Measurements from ENCODE around the gene FBLN2.
"Not testable (repeated sequence)": the region's sequence is repeated elsewhere in the genome, so short reads cannot be mapped to it uniquely, and the experiment has no call there.

The FBLN2 gene

DNA sequence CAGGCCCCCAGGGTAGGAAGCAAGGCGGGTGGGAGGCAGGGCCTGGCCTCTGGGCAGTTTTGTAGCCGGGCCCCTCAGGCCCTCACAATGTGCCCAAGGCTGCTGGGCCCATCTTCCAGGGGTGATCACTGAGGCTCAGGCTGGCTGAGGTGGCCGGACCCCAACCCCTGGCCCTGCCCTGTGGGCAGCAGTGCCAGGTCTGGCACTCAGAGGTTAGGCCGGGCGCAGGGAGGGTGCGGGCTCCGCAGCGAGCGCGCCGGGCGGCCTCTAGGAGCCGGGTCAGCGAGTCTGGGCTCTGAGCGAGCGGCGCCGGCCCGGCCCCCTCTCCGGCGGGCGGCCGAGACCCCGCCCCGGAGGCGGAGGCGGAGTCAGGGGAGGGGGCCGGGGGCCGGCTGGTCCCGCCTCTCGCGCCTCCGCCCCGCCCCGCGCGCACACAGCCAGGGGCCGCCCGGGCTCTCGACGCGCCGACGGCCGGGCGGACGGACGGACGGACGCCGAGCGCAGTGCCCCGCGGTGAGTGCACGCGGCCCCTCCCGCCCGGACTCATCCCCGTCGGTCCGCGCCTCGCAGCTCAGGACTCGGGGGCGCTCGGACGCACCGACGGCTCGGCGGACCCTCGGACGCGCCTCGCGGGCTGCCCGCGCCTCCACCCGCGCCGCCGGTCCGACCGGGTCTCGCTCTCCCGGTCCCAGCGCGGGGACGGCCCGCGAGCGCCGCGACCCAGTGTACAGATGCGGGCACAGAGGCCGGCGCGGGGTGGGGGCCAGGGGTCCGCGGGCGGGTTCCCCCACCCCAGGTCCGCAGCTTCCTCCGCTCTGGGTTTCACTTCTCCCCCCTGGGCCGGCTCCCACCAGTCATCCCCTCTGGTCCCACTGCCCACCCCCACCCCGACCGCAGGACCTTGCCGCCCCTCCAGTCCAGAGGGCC is at the start of gene FBLN2:
Gene FBLN2, plus strand, starts transcription at position 430 of the 927 bp plus-strand sequence. CDS start 21,231 bp downstream, outside the sequence.
- H3K4me3 ChIP-seq (ENCODE audit: low read depth, low read length) = no peak within 1 kb of the TSS
- no peak for DNase-seq (ENCODE audit: low read depth)

DNA sequence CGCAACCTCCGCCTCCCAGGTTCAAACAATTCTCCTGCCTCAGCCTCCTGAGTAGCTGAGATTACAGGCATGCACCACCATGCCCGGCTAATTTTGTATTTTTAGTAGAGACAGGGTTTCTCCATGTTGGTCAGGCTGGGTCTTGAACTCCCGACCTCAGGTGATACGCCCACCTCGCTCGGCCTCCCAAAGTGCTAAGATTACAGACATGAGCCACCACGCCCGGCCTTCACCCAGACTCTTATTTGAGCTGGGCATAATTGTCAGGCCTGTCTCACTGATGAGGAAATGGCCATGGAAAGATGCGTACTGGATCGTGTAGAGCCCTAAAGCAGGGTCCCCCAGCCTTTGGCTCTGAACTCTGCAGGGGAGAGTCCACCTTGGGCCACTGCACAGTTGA is 49.7 kb upstream of the FBLN2 start:
- DNase-seq (ENCODE audit: low read depth); H3K4me3 ChIP-seq (ENCODE audit: low read depth, low read length): not testable (repeated sequence)

More for the DNA sequence above, at the start of gene FBLN2:
- TF ChIP-seq, protein P1, sequence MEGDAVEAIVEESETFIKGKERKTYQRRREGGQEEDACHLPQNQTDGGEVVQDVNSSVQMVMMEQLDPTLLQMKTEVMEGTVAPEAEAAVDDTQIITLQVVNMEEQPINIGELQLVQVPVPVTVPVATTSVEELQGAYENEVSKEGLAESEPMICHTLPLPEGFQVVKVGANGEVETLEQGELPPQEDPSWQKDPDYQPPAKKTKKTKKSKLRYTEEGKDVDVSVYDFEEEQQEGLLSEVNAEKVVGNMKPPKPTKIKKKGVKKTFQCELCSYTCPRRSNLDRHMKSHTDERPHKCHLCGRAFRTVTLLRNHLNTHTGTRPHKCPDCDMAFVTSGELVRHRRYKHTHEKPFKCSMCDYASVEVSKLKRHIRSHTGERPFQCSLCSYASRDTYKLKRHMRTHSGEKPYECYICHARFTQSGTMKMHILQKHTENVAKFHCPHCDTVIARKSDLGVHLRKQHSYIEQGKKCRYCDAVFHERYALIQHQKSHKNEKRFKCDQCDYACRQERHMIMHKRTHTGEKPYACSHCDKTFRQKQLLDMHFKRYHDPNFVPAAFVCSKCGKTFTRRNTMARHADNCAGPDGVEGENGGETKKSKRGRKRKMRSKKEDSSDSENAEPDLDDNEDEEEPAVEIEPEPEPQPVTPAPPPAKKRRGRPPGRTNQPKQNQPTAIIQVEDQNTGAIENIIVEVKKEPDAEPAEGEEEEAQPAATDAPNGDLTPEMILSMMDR (IDR thresholded peaks at IDR 0.05; ENCODE audit: low read depth, low read length) = no peak
- TF ChIP-seq POLR2A (IDR thresholded peaks at IDR 0.05; ENCODE audit: extremely low read depth, insufficient read length) (no peak), MYC (IDR thresholded peaks at IDR 0.05; ENCODE audit: low read depth, low read length) (no peak)
- TF ChIP-seq, protein P2, sequence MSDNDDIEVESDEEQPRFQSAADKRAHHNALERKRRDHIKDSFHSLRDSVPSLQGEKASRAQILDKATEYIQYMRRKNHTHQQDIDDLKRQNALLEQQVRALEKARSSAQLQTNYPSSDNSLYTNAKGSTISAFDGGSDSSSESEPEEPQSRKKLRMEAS (IDR thresholded peaks at IDR 0.05; ENCODE audit: low read depth, low read length) = no peak

DNA sequence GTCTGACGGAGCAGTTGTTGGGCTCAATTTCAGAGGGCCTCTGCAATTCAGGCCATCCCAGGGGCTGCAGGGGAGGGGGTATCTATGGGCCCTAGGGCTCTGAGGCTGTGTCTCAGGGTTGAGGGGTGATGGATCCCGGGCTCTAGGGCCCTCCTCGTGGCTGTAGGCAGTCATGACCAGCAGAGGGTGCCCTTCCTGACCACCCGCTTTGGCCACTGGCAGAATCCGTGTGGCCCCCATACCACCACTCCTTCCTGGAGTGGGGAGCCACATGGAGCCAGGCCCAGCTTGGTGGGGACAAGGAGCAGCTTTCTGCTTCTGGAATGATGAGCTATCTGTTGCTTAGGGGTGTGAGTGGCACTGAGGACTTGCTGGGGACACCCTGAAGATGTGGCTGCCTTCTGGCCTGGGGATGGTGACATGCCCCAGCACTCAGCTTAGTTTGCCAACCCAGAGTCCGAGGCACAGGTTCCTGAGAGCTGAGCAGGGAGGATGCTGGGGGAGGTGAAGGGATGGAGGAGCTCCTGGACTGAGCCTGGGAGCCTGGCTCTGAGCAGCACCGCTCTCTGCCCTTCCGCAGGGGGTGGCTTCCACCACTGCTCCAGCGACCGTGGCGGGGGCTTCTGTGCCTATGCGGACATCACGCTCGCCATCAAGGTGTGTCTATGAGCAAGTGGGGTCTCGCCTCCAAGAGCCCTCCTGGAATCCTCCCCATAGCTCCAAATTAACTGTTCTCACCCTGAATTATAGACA is 48.6 kb upstream of the FBLN2 start:
- no peak overlapping the region for H3K4me3 ChIP-seq (ENCODE audit: low read depth, low read length)
- TF ChIP-seq MYC (IDR thresholded peaks at IDR 0.05; ENCODE audit: low read depth, low read length) = no peak
- TF ChIP-seq, protein P2 (IDR thresholded peaks at IDR 0.05; ENCODE audit: low read depth, low read length) = peak; percentile 36; the same call in 1 of the 2 replicates
- TF ChIP-seq, protein P1 (IDR thresholded peaks at IDR 0.05; ENCODE audit: low read depth, low read length) = peak; percentile 59
- TF ChIP-seq POLR2A (IDR thresholded peaks at IDR 0.05; ENCODE audit: extremely low read depth, insufficient read length) = no peak
- no peak for DNase-seq (ENCODE audit: low read depth)

DNA sequence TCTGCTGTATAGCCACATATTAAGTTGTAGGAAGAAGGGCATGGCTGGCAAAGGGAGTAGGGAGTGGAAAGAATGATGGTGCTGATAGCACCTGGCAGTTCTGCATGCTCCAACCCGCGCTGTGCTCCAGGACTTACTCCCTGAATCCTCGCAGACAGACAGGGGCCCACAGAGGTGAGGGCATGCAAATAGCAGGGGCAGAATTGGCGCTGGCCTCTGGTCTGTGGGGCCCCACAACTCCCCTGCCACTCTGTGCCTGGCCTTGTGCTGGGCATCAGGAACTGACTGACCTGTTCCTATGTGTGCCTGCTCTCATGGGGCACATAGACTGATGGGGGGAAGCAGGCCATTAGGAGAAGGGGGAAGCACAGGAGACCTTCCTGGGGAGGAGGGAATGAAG is 47.9 kb upstream of the FBLN2 start:
- DNase-seq (ENCODE audit: low read depth) = no peak
- no peak overlapping the region for H3K4me3 ChIP-seq (ENCODE audit: low read depth, low read length)
- TF ChIP-seq POLR2A (IDR thresholded peaks at IDR 0.05; ENCODE audit: extremely low read depth, insufficient read length) (no peak), MYC (IDR thresholded peaks at IDR 0.05; ENCODE audit: low read depth, low read length) (no peak)
- TF ChIP-seq, protein P1 (IDR thresholded peaks at IDR 0.05; ENCODE audit: low read depth, low read length) = no peak
- TF ChIP-seq, protein P2 (IDR thresholded peaks at IDR 0.05; ENCODE audit: low read depth, low read length) = no peak

DNA sequence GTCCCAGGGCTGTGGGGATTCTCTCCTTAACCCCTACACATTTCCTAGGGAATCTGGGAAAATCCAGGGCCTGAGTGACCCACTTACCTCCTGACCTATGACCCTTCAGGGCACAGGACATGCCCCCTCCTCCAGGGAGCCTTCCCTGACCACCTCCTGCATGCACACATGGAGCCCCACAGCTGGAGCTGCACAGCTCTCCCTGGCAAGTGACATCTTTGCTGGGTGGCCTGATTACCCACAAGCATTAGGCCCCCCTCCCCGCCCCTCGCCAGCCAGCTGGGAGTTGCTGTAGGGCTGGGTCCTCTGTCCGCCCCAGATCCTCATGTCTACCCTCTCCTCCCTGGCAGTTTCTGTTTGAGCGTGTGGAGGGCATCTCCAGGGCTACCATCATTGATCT is 47.4 kb upstream of the FBLN2 start:
- no peak for DNase-seq (ENCODE audit: low read depth)
- H3K4me3 ChIP-seq (ENCODE audit: low read depth, low read length) = no peak overlapping the region
- TF ChIP-seq, protein P1 (IDR thresholded peaks at IDR 0.05; ENCODE audit: low read depth, low read length) = no peak
- TF ChIP-seq MYC (IDR thresholded peaks at IDR 0.05; ENCODE audit: low read depth, low read length) = no peak
- no peak for TF ChIP-seq POLR2A (IDR thresholded peaks at IDR 0.05; ENCODE audit: extremely low read depth, insufficient read length)
- TF ChIP-seq, protein P2 (IDR thresholded peaks at IDR 0.05; ENCODE audit: low read depth, low read length) = no peak
